ENCODE data around the gene KCNMA1. TPM values are rescaled to one million over a fixed set of nuclear protein-coding genes. Genes with fewer than 3 reads are reported as not detected.

Gene KCNMA1
- total RNA-seq, 1 donor from 2014 or later = 87.6 TPM

- Mint-ChIP-seq H3K9me3 (ENCODE audit: low read depth) (no peaks in the 10 kb centered on the region), H3K27me3 (ENCODE audit: low read depth) (no peaks in the 10 kb centered on the region), H3K4me1 (ENCODE audit: low read depth) (peaks cover 53% of the 10 kb centered on the region), H3K36me3 (ENCODE audit: low read depth) (peaks cover 17% of the 10 kb centered on the region), H3K27ac (ENCODE audit: unreplicated experiment) (peak overlapping the region; percentile 75), H3K4me3 (ENCODE audit: unreplicated experiment) (no peak overlapping the region)
- no peak for DNase-seq (ENCODE audit: low spot score)
- TF ChIP-seq CTCF (IDR thresholded peaks at IDR 0.05) = no peak
Observed at GRCh38 chr10:77405771-77406241, 231.8 kb downstream of the KCNMA1 start.

- no peaks in the 10 kb centered on the region for H3K27me3 Mint-ChIP-seq (ENCODE audit: low read depth)
- peaks cover 15% of the 10 kb centered on the region for H3K36me3 Mint-ChIP-seq (ENCODE audit: low read depth)
- peaks cover 43% of the 10 kb centered on the region for H3K4me1 Mint-ChIP-seq (ENCODE audit: low read depth)
- no peak overlapping the region for H3K4me3 Mint-ChIP-seq (ENCODE audit: unreplicated experiment)
- no peak overlapping the region for H3K27ac Mint-ChIP-seq (ENCODE audit: unreplicated experiment)
- DNase-seq (ENCODE audit: low spot score) = no peak
- no peak for TF ChIP-seq CTCF (IDR thresholded peaks at IDR 0.05)
- no peaks in the 10 kb centered on the region for H3K9me3 Mint-ChIP-seq (ENCODE audit: low read depth)
Observed at GRCh38 chr10:77404810-77405209, 232.8 kb downstream of the KCNMA1 start.

- H3K27me3 Mint-ChIP-seq (ENCODE audit: low read depth) = no peaks in the 10 kb centered on the region
Observed at GRCh38 chr10:77403761-77404160, 233.8 kb downstream of the KCNMA1 start.

GRCh38 chr10:77401683-77402082, 235.9 kb downstream of the KCNMA1 start:
- DNase-seq (ENCODE audit: low spot score) = no peak
- peaks cover 17% of the 10 kb centered on the region for H3K36me3 Mint-ChIP-seq (ENCODE audit: low read depth)
- H3K27me3 Mint-ChIP-seq (ENCODE audit: low read depth) = no peaks in the 10 kb centered on the region
- H3K4me3 Mint-ChIP-seq (ENCODE audit: unreplicated experiment) = no peak overlapping the region
- no peaks in the 10 kb centered on the region for H3K9me3 Mint-ChIP-seq (ENCODE audit: low read depth)
- peak; percentile 32 for TF ChIP-seq CTCF (IDR thresholded peaks at IDR 0.05)
- H3K27ac Mint-ChIP-seq (ENCODE audit: unreplicated experiment) = no peak overlapping the region
- H3K4me1 Mint-ChIP-seq (ENCODE audit: low read depth) = peaks cover 43% of the 10 kb centered on the region

More at GRCh38 chr10:77403761-77404160, 233.8 kb downstream of the KCNMA1 start:
- no peak overlapping the region for H3K27ac Mint-ChIP-seq (ENCODE audit: unreplicated experiment)
- peaks cover 45% of the 10 kb centered on the region for H3K4me1 Mint-ChIP-seq (ENCODE audit: low read depth)
- no peak for DNase-seq (ENCODE audit: low spot score)
- H3K9me3 Mint-ChIP-seq (ENCODE audit: low read depth) = no peaks in the 10 kb centered on the region
- peaks cover 15% of the 10 kb centered on the region for H3K36me3 Mint-ChIP-seq (ENCODE audit: low read depth)
- H3K4me3 Mint-ChIP-seq (ENCODE audit: unreplicated experiment) = no peak overlapping the region
- TF ChIP-seq CTCF (IDR thresholded peaks at IDR 0.05) = no peak

- no peaks in the 10 kb centered on the region for H3K9me3 Mint-ChIP-seq (ENCODE audit: low read depth)
- peaks cover 17% of the 10 kb centered on the region for H3K36me3 Mint-ChIP-seq (ENCODE audit: low read depth)
- no peak overlapping the region for H3K4me3 Mint-ChIP-seq (ENCODE audit: unreplicated experiment)
- TF ChIP-seq CTCF (IDR thresholded peaks at IDR 0.05) = no peak
- no peak overlapping the region for H3K27ac Mint-ChIP-seq (ENCODE audit: unreplicated experiment)
- peaks cover 41% of the 10 kb centered on the region for H3K4me1 Mint-ChIP-seq (ENCODE audit: low read depth)
- H3K27me3 Mint-ChIP-seq (ENCODE audit: low read depth) = no peaks in the 10 kb centered on the region
- no peak for DNase-seq (ENCODE audit: low spot score)
Observed at GRCh38 chr10:77400033-77400432, 237.6 kb downstream of the KCNMA1 start.

All from chondrocyte (in vitro differentiated cells).